A673 (cell line): Measurements from ENCODE around the gene ALG14. TPM values are rescaled to one million over a fixed set of nuclear protein-coding genes. Genes with fewer than 3 reads are reported as not detected.

Source experiments
- BruUV-seq: library from RNA; stranded (reverse); fragments of 400-500 nt; replicated peaks from 2 replicates; lab custom pipeline; 2021; lab: Mats Ljungman, UMichigan
- CTCF ChIA-PET: fragments of 300-600 bp; sonication (Branson Sonifier 250); formaldehyde crosslinking; loops from one replicate; lab custom pipeline; 2022; ENCODE audit warnings: antibody characterized with exemption; lab: Charles Lee
- POLR2A ChIA-PET: fragments of 300-600 bp; sonication (Branson Sonifier 250); formaldehyde crosslinking; loops from one replicate; lab custom pipeline; 2022; ENCODE audit warnings: antibody characterized with exemption; ENCODE audit not compliant: low non-redundant PET; lab: Charles Lee
- DNase-seq: peaks from one replicate; pipeline ENCODE4 v3.0.0-alpha.2; 2015; ENCODE audit warnings: low spot score
- H3K27ac ChIP-seq: fragments of 200-600 bp; sonication (generic); 2 replicates; pipeline ENCODE4 v1.5.1; 2016; ENCODE audit warnings: mixed run types, low read depth, mild to moderate bottlenecking, mixed read lengths, antibody characterized with exemption, low read length; ENCODE audit not compliant: poor library complexity, severe bottlenecking
- H3K27me3 ChIP-seq: fragments of 200-600 bp; sonication (generic); replicated peaks from 2 replicates; pipeline ENCODE4 v1.6.1; 2017; ENCODE audit warnings: mixed run types, low read depth, mild to moderate bottlenecking, mixed read lengths, antibody characterized with exemption, low read length; ENCODE audit not compliant: insufficient read depth, poor library complexity
- H3K36me3 ChIP-seq: fragments of 200-600 bp; sonication (generic); 2 replicates; pipeline ENCODE4 v1.6.1; 2016; ENCODE audit warnings: mixed run types, mild to moderate bottlenecking, mixed read lengths, antibody characterized with exemption, low read length; ENCODE audit not compliant: insufficient read depth, poor library complexity, severe bottlenecking
- H3K4me1 ChIP-seq: fragments of 200-600 bp; sonication (generic); 2 replicates; pipeline ENCODE4 v1.6.1; 2017; ENCODE audit warnings: mixed run types, mild to moderate bottlenecking, mixed read lengths, antibody characterized with exemption, low read length; ENCODE audit not compliant: insufficient read depth, poor library complexity, severe bottlenecking
- H3K4me3 ChIP-seq: fragments of 200-600 bp; sonication (generic); 2 replicates; pipeline ENCODE4 v1.5.1; 2016; ENCODE audit warnings: low read depth, mixed run types, mild to moderate bottlenecking, mixed read lengths, low read length; ENCODE audit not compliant: poor library complexity, severe bottlenecking
- H3K9me3 ChIP-seq: fragments of 200-600 bp; sonication (generic); 2 replicates; pipeline ENCODE4 v1.6.1; 2016; ENCODE audit warnings: mixed run types, low read depth, mild to moderate bottlenecking, mixed read lengths, antibody characterized with exemption, low read length; ENCODE audit not compliant: poor library complexity, severe bottlenecking
- EZH2 ChIP-seq: fragments of 200-600 bp; sonication (generic); IDR thresholded peaks from 2 replicates; pipeline ENCODE4 v1.6.1; 2017; ENCODE audit warnings: borderline replicate concordance, low read depth, mild to moderate bottlenecking, mixed read lengths, antibody characterized with exemption, low read length; ENCODE audit not compliant: poor library complexity, severe bottlenecking
- intact Hi-C: fragments of 100-400 bp; cut with micrococcal nuclease; formaldehyde crosslinking; loops from one replicate; pipeline ENCODE4 v1.10.0; 2022; ENCODE audit not compliant: unreplicated experiment
- total RNA-seq: library from RNA; stranded (reverse); gene quantifications from 2 replicates; pipeline ENCODE4 v1.2.3, GENCODE V29; 2021
- TF ChIP-seq, protein P1 (sequence below): fragments of 300-800, 200-600 bp; sonication (generic); conservative IDR thresholded peaks from 2 replicates; pipeline ENCODE4 v1.5.1; 2017; ENCODE audit warnings: low read depth, mild to moderate bottlenecking, antibody characterized with exemption, low read length, moderate library complexity, mixed read lengths

The ALG14 gene
- total RNA-seq, 1 experiment from 2014 or later, result 11.3 TPM

GRCh38 chr1:94949681-94950661 is 122.8 kb downstream of the ALG14 start:
- no peaks in the 10 kb centered on the region for H3K4me1 ChIP-seq
- H3K36me3 ChIP-seq, result no peaks in the 10 kb centered on the region
- H3K27ac ChIP-seq, result no peak overlapping the region
- no TSS peak for BruUV-seq
- DNase-seq, result no peak
- CTCF ChIA-PET, result no interaction called here
- POLR2A ChIA-PET, result interaction anchor here (0.5 kb wide), 1 partner anchor 171 kb away, joined by 3 read pairs; no protein-coding TSS in a partner anchor
- intact Hi-C loops, result no loop called here
- H3K27me3 ChIP-seq, result no peaks in the 10 kb centered on the region
- H3K9me3 ChIP-seq, result no peaks in the 10 kb centered on the region
- TF ChIP-seq, protein P1, sequence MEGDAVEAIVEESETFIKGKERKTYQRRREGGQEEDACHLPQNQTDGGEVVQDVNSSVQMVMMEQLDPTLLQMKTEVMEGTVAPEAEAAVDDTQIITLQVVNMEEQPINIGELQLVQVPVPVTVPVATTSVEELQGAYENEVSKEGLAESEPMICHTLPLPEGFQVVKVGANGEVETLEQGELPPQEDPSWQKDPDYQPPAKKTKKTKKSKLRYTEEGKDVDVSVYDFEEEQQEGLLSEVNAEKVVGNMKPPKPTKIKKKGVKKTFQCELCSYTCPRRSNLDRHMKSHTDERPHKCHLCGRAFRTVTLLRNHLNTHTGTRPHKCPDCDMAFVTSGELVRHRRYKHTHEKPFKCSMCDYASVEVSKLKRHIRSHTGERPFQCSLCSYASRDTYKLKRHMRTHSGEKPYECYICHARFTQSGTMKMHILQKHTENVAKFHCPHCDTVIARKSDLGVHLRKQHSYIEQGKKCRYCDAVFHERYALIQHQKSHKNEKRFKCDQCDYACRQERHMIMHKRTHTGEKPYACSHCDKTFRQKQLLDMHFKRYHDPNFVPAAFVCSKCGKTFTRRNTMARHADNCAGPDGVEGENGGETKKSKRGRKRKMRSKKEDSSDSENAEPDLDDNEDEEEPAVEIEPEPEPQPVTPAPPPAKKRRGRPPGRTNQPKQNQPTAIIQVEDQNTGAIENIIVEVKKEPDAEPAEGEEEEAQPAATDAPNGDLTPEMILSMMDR, result no peak
- TF ChIP-seq EZH2, result no peak
- H3K4me3 ChIP-seq, result no peak overlapping the region

- ChIA-PET POLR2A (no interaction called here), CTCF (no interaction called here)
- Histone ChIP-seq H3K9me3 (no peaks in the 10 kb centered on the region), H3K4me1 (no peaks in the 10 kb centered on the region), H3K27ac (no peak overlapping the region), H3K36me3 (no peaks in the 10 kb centered on the region), H3K4me3 (no peak overlapping the region), H3K27me3 (no peaks in the 10 kb centered on the region)
- no peak for TF ChIP-seq EZH2
- TF ChIP-seq, protein P1, result no peak
- intact Hi-C loops, result no loop called here
- no TSS peak for BruUV-seq
- no peak for DNase-seq
These were observed 125.3 kb downstream of the ALG14 start for GRCh38 chr1:94947437-94947836.

GRCh38 chr1:94946886-94947285 is 125.9 kb downstream of the ALG14 start:
- BruUV-seq, result no TSS peak
- H3K9me3 ChIP-seq, result no peaks in the 10 kb centered on the region
- no peak overlapping the region for H3K27ac ChIP-seq
- ChIA-PET POLR2A (no interaction called here), CTCF (no interaction called here)
- TF ChIP-seq, protein P1, result no peak
- no peak for DNase-seq
- H3K4me1 ChIP-seq, result no peaks in the 10 kb centered on the region
- intact Hi-C loops, result no loop called here
- no peaks in the 10 kb centered on the region for H3K36me3 ChIP-seq
- H3K27me3 ChIP-seq, result no peaks in the 10 kb centered on the region
- H3K4me3 ChIP-seq, result no peak overlapping the region
